DND-41 (cell line): ENCODE measurements around the gene LHX5.

ENCODE experiments used
- EZH2 ChIP-seq: IDR thresholded peaks from 3 replicates; pipeline ENCODE4 v1.6.1; 2012; ENCODE audit warnings: borderline replicate concordance, low read depth, mild to moderate bottlenecking, moderate library complexity, low read length, inconsistent platforms; ENCODE audit not compliant: severe bottlenecking
- TF ChIP-seq, protein P1 (sequence below): IDR thresholded peaks from 2 replicates; pipeline ENCODE4 v1.5.1; 2012; ENCODE audit warnings: borderline replicate concordance, low read length, moderate library complexity, mild to moderate bottlenecking; ENCODE audit not compliant: poor library complexity, severe bottlenecking; ENCODE audit errors: extremely low read depth

DNA sequence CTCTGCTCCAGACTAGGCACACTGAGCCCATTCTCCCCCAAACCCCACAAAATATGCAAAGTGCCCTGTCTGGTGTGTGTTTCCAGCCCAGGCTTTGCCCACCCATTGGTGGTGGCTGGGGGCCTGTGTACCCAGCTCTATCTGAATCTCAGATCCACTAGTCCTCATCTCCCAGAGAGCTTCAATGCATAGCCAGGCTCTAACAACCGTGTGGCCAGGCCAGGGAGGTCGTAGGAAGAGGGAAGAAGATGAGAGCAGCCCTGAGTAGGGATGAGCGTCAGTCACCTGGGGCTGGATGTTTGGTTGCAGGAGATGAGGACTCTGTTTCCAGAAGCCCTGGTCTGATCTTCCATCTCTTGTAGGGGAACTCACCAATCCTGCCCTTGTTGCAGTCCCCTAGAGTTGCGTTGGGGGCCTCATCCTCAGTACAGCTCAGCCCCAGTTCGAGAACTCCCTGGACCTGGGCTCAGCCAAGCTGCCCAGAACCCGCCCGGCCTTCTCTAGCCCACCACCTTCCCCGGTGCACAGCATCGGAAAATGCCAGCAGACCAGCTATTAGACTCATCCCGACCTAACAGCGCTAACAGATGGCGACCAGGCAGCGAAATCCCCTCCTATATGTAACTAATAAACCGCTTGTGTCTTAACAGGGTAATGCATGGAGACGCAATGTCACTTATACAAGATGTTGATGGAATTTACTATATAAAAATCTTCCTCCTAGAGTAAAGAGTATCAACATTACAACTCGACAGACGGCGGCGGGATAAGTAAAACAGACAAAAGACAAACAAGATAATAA lies 3.2 kb upstream of the LHX5 start:
- TF ChIP-seq, protein P1, sequence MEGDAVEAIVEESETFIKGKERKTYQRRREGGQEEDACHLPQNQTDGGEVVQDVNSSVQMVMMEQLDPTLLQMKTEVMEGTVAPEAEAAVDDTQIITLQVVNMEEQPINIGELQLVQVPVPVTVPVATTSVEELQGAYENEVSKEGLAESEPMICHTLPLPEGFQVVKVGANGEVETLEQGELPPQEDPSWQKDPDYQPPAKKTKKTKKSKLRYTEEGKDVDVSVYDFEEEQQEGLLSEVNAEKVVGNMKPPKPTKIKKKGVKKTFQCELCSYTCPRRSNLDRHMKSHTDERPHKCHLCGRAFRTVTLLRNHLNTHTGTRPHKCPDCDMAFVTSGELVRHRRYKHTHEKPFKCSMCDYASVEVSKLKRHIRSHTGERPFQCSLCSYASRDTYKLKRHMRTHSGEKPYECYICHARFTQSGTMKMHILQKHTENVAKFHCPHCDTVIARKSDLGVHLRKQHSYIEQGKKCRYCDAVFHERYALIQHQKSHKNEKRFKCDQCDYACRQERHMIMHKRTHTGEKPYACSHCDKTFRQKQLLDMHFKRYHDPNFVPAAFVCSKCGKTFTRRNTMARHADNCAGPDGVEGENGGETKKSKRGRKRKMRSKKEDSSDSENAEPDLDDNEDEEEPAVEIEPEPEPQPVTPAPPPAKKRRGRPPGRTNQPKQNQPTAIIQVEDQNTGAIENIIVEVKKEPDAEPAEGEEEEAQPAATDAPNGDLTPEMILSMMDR = no peak
- no peak for TF ChIP-seq EZH2
